Sigmoid colon (tissue), 4 donors: Measurements from ENCODE around the gene LDB2.
"Not testable (repeated sequence)": the region's sequence is repeated elsewhere in the genome, so short reads cannot be mapped to it uniquely, and the experiment has no call there.

Experiments
- EP300 ChIP-seq, 4 donors: sonication (generic); formaldehyde crosslinking; IDR thresholded peaks; one replicate each; pipeline ENCODE4 v1.6.1; 2017; ENCODE audit warnings: antibody characterized with exemption in 4 of 4
- POLR2A ChIP-seq, 2 donors: fragments of 450-650 bp; IDR thresholded peaks; one replicate each; pipeline ENCODE4 v1.6.1; 2016; ENCODE audit warnings: antibody characterized with exemption in 2 of 2, mild to moderate bottlenecking in 2 of 2, moderate library complexity in 2 of 2
- POLR2AphosphoS5 ChIP-seq, 4 donors: sonication (generic); formaldehyde crosslinking; IDR thresholded peaks; one replicate each; pipeline ENCODE4 v1.6.1; 2017; ENCODE audit warnings: antibody characterized with exemption in 4 of 4
- TF ChIP-seq, protein P1 (sequence below), 4 experiments: fragments of 450-650 bp in 3 of 4; fragments of 200-600 bp in 1 of 4; IDR thresholded peaks; one replicate each; pipeline ENCODE4 v1.5.1; 2016 to 2019; ENCODE audit warnings: antibody characterized with exemption in 4 of 4, mild to moderate bottlenecking in 3 of 4, moderate library complexity in 2 of 4

DNA sequence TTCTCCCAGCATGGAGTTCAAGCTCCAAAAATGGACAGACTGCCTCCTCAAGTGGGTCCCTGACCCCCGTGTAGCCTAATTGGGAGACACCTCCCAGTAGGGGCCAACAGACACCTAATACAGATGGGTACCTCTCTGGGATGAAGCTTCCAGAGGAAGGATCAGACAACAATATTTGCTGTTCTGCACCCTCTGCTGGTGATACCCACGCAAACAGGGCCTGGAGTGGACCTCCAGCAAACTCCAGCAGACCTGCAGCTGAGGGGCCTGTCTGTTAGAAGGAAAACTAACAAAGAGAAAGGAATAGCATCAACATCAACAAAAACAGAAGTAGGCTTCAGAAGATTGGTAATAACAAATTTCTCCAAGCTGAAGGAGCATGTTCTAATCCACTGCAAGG is 269.2 kb downstream of the LDB2 start:
- TF ChIP-seq POLR2A, POLR2AphosphoS5, EP300 (IDR thresholded peaks at IDR 0.05): not testable (repeated sequence)
- TF ChIP-seq, protein P1, sequence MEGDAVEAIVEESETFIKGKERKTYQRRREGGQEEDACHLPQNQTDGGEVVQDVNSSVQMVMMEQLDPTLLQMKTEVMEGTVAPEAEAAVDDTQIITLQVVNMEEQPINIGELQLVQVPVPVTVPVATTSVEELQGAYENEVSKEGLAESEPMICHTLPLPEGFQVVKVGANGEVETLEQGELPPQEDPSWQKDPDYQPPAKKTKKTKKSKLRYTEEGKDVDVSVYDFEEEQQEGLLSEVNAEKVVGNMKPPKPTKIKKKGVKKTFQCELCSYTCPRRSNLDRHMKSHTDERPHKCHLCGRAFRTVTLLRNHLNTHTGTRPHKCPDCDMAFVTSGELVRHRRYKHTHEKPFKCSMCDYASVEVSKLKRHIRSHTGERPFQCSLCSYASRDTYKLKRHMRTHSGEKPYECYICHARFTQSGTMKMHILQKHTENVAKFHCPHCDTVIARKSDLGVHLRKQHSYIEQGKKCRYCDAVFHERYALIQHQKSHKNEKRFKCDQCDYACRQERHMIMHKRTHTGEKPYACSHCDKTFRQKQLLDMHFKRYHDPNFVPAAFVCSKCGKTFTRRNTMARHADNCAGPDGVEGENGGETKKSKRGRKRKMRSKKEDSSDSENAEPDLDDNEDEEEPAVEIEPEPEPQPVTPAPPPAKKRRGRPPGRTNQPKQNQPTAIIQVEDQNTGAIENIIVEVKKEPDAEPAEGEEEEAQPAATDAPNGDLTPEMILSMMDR (IDR thresholded peaks at IDR 0.05): not testable (repeated sequence)
